Left ventricle myocardium inferior (tissue), 1 donor: Measurements from ENCODE around the gene DNAH12. TPM values are rescaled to one million over a fixed set of nuclear protein-coding genes. Genes with fewer than 3 reads are reported as not detected.

Experiments
- DNase-seq: peaks from one replicate; pipeline ENCODE4 v3.0.0-alpha.2; 2020
- H3K27ac ChIP-seq: fragments of 200-600 bp; replicated peaks from 2 replicates; pipeline ENCODE4 v1.8.0; 2021
- H3K27me3 ChIP-seq: fragments of 200-600 bp; 2 replicates; pipeline ENCODE4 v1.8.0; 2021; ENCODE audit warnings: low read depth
- H3K36me3 ChIP-seq: fragments of 200-600 bp; 2 replicates; pipeline ENCODE4 v1.8.0; 2021
- H3K4me1 ChIP-seq: fragments of 200-600 bp; 2 replicates; pipeline ENCODE4 v1.8.0; 2021
- H3K4me3 ChIP-seq: fragments of 200-600 bp; 2 replicates; pipeline ENCODE4 v1.8.0; 2021; ENCODE audit warnings: mild to moderate bottlenecking, moderate library complexity
- H3K9me3 ChIP-seq: fragments of 200-600 bp; replicated peaks from 2 replicates; pipeline ENCODE4 v1.8.0; 2021
- intact Hi-C: fragments of 100-400 bp; cut with micrococcal nuclease; formaldehyde crosslinking; loops from one replicate; pipeline ENCODE4 v1.11.0; 2022
- total RNA-seq: library from RNA; stranded (reverse); fragmentation: NEBNext Ultra II Directional; extraction: Animal tissue kit (Norgen Biotek cat#: 25700); gene quantifications from one replicate; pipeline ENCODE4 v1.2.1, GENCODE V29; 2021
- TF ChIP-seq, protein P1 (sequence below): fragments of 200-600 bp; IDR thresholded peaks from 2 replicates; pipeline ENCODE4 v1.8.0; 2021; ENCODE audit warnings: antibody characterized with exemption, mild to moderate bottlenecking, borderline replicate concordance
- donor health status: DM: no; HTN: yes; CAD: no; lungs with severe emphysema.

DNAH12 gene
- total RNA-seq, 1 donor from 2014 or later = 0.16 TPM

DNA sequence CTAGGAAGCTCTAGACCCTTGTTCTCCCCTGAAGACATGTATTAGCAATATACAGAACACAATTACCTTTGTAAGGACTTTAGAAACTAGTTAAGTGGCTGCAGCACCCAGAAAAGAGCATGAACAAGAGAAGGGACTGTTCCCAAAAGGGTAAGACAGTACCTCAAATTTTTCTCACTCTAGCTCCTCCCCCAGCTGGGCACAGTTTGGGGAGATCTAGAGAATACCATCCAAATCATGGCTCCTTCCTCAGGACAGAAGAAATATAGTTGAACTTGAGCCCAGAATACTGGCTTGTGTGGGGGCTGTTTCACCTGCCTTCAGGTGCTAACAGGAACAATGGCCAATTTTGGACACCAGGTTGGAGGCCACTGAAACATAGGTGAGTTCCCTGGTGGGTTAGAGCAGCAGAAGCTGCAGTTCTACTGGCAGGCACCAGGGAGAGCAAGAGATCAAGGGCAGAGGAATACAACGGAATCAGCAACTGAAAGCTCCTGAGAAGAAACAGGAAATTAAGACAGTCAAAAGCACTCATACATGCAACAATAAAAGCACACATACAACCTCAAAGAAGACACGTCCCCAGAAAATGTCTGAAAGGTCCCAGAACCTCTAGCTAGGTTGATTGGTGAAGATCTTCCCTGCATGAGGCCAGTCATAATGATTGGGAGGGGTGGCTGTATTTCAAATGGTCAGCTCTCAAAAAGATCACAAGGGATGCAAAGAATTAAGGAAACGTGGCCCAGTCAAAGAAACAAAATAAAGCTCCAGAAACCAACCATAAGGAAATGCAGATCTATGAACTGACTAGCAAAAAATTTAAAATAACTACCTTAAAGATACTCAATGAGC is 146.7 kb downstream of the DNAH12 start:
- Histone ChIP-seq H3K27ac (no peak overlapping the region), H3K9me3 (no peaks in the 10 kb centered on the region), H3K4me3 (no peak overlapping the region), H3K36me3 (no peaks in the 10 kb centered on the region), H3K4me1 (no peaks in the 10 kb centered on the region), H3K27me3 (peaks cover 9% of the 10 kb centered on the region)
- DNase-seq = no peak
- intact Hi-C loops = no loop called here
- TF ChIP-seq, protein P1, sequence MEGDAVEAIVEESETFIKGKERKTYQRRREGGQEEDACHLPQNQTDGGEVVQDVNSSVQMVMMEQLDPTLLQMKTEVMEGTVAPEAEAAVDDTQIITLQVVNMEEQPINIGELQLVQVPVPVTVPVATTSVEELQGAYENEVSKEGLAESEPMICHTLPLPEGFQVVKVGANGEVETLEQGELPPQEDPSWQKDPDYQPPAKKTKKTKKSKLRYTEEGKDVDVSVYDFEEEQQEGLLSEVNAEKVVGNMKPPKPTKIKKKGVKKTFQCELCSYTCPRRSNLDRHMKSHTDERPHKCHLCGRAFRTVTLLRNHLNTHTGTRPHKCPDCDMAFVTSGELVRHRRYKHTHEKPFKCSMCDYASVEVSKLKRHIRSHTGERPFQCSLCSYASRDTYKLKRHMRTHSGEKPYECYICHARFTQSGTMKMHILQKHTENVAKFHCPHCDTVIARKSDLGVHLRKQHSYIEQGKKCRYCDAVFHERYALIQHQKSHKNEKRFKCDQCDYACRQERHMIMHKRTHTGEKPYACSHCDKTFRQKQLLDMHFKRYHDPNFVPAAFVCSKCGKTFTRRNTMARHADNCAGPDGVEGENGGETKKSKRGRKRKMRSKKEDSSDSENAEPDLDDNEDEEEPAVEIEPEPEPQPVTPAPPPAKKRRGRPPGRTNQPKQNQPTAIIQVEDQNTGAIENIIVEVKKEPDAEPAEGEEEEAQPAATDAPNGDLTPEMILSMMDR = peak; percentile 84

DNA sequence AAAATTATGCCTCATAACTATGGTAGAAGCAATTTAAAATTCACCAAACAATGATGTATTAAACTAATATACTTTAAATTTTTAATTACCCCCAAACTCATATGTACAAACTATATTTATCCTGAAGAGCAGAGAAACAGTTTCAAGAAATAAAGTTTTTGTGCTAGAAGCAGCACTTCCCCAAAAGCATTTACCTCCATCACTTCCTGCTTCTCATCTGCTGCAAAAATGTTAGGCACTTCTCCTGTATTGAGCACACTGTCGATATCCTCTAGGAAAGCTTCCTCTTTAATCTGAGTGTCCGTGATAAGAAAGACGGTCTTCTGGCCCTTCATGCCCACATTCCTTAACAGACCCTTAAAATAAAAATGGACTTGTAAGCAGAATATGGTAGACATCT is 150.2 kb downstream of the DNAH12 start:
- no peak for DNase-seq
- intact Hi-C loops = no loop called here
- TF ChIP-seq, protein P1 = no peak

DNA sequence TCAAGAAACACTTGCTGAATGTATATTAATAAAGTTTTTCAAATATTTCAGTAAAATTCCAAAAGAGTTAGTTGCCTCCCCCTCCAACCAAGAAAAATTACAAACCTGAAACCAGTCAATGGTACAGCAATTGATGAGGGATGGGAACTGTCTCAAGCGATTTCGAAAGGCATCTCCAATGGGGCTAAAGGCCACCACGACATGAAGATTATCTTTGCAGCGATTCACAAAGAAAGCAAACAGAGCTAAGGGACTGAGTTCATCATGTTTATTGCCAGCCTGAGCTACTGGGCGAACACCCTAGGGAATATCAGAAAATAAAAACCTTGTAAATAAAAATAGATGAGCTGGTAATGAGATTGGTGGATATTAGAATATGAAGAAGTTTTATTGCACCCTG is 152.4 kb downstream of the DNAH12 start:
- Histone ChIP-seq H3K9me3 (no peaks in the 10 kb centered on the region), H3K27me3 (no peaks in the 10 kb centered on the region), H3K27ac (no peak overlapping the region), H3K4me3 (no peak overlapping the region), H3K36me3 (no peaks in the 10 kb centered on the region), H3K4me1 (no peaks in the 10 kb centered on the region)
- TF ChIP-seq, protein P1 = no peak
- no peak for DNase-seq
- intact Hi-C loops = no loop called here

More for the DNA sequence above, 150.2 kb downstream of the DNAH12 start:
- no peak overlapping the region for H3K27ac ChIP-seq
- H3K9me3 ChIP-seq = no peaks in the 10 kb centered on the region
- no peaks in the 10 kb centered on the region for H3K4me1 ChIP-seq
- H3K4me3 ChIP-seq = no peak overlapping the region
- H3K27me3 ChIP-seq = no peaks in the 10 kb centered on the region
- no peaks in the 10 kb centered on the region for H3K36me3 ChIP-seq

DNA sequence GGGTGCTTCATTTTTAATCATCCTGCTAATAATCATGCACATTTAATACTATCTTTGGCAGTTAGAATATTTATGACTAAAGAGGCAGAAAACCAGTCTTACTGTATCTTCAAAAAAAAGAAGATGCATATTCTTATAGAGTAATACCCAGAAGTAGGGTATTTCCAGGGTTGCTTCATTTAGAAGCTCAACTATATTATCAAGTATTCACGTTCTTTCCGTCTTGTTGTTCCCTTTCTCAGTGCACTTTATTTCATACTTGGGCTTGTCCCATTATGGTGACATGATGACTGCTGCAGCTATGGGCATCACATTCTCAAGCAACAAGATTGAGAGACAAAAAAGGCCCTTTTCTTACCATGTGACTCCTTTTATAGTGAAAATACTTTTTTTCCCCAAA is 154.9 kb downstream of the DNAH12 start:
- Histone ChIP-seq H3K4me3 (no peak overlapping the region), H3K4me1 (no peaks in the 10 kb centered on the region), H3K9me3 (no peaks in the 10 kb centered on the region), H3K27ac (no peak overlapping the region), H3K27me3 (no peaks in the 10 kb centered on the region), H3K36me3 (no peaks in the 10 kb centered on the region)
- intact Hi-C loops = no loop called here
- TF ChIP-seq, protein P1 = no peak
- no peak for DNase-seq

DNA sequence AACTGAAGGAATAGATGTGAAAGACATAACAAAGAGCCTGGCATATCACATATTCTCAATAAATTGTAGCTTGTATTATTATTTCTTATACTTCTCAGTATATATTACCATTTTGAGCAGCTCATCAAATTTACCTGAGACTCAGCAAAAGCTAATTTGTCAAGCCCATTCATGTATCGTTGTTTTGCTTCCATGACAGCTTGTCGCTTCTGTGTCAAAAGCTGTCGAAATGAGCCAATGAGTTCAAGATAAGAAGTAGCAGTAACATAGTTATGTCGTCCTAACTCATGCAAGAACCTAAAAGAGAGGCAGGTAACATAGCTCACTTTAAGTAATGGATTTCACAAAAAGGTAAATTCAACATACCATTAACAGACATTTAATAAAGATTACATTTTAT is 157.8 kb downstream of the DNAH12 start:
- Histone ChIP-seq H3K4me1 (no peaks in the 10 kb centered on the region), H3K27ac (no peak overlapping the region), H3K27me3 (no peaks in the 10 kb centered on the region), H3K9me3 (no peaks in the 10 kb centered on the region), H3K4me3 (no peak overlapping the region), H3K36me3 (no peaks in the 10 kb centered on the region)
- TF ChIP-seq, protein P1 = no peak
- no peak for DNase-seq
- intact Hi-C loops = no loop called here
